H9 (cell line): ENCODE results near the gene ELAPOR1. TPM values are rescaled to one million over a fixed set of nuclear protein-coding genes. Genes with fewer than 3 reads are reported as not detected.

Experiments
- DNase-seq: peaks from one replicate; pipeline ENCODE4 v3.0.0-alpha.2; 2017
- H2AFZ ChIP-seq: one replicate; pipeline ENCODE4 v1.6.1; 2013; ENCODE audit warnings: mild to moderate bottlenecking, low read length, control low read depth, moderate library complexity
- H2AK5ac ChIP-seq: 2 replicates; pipeline ENCODE4 v1.6.1; 2013; ENCODE audit warnings: low read length, control low read depth, mixed read lengths; ENCODE audit not compliant: insufficient read length
- H2BK120ac ChIP-seq: one replicate; pipeline ENCODE4 v1.6.1; 2013; ENCODE audit warnings: low read depth, mild to moderate bottlenecking, low read length, control low read depth, inconsistent platforms; ENCODE audit not compliant: poor library complexity, severe bottlenecking
- H2BK12ac ChIP-seq: 2 replicates; pipeline ENCODE4 v1.6.1; 2013; ENCODE audit warnings: low read length, control low read depth, mixed read lengths, low read depth; ENCODE audit not compliant: insufficient read length
- H2BK15ac ChIP-seq: 2 replicates; pipeline ENCODE4 v1.6.1; 2013; ENCODE audit warnings: low read depth, low read length, control low read depth
- H2BK20ac ChIP-seq: one replicate; pipeline ENCODE4 v1.6.1; 2013; ENCODE audit warnings: low read depth, mild to moderate bottlenecking, low read length, control low read depth, inconsistent platforms; ENCODE audit not compliant: poor library complexity, severe bottlenecking
- H2BK5ac ChIP-seq: 2 replicates; pipeline ENCODE4 v1.6.1; 2013; ENCODE audit warnings: low read length, control low read depth, mixed read lengths; ENCODE audit not compliant: insufficient read length
- H3K14ac ChIP-seq: 2 replicates; pipeline ENCODE4 v1.6.1; 2013; ENCODE audit warnings: low read length, control low read depth; ENCODE audit not compliant: insufficient read depth
- H3K18ac ChIP-seq: 2 replicates; pipeline ENCODE4 v1.6.1; 2013; ENCODE audit warnings: low read depth, mild to moderate bottlenecking, mixed read lengths, low read length, control low read depth; ENCODE audit not compliant: insufficient read length
- H3K23ac ChIP-seq: 2 replicates; pipeline ENCODE4 v1.6.1; 2013; ENCODE audit warnings: low read length, control low read depth, mixed read lengths, low read depth; ENCODE audit not compliant: insufficient read length
- H3K23me2 ChIP-seq: 2 replicates; pipeline ENCODE4 v1.6.1; 2013; ENCODE audit warnings: low read depth, mild to moderate bottlenecking, mixed read lengths, low read length, control low read depth; ENCODE audit not compliant: insufficient read length, poor library complexity, severe bottlenecking
- H3K27ac ChIP-seq: 2 replicates; pipeline ENCODE4 v1.5.1; 2013; ENCODE audit warnings: low read length, control low read depth, mixed read lengths, low read depth; ENCODE audit not compliant: insufficient read length
- H3K27me3 ChIP-seq: 2 replicates; pipeline ENCODE4 v1.6.1; 2013; ENCODE audit warnings: low read length, control low read depth, inconsistent platforms; ENCODE audit not compliant: insufficient read depth
- H3K4ac ChIP-seq: 2 replicates; pipeline ENCODE4 v1.6.1; 2013; ENCODE audit warnings: low read depth, mild to moderate bottlenecking, control low read depth, inconsistent platforms, low read length, moderate library complexity
- H3K4me1 ChIP-seq: 2 replicates; pipeline ENCODE4 v1.6.1; 2013; ENCODE audit warnings: low read length, control low read depth, inconsistent platforms; ENCODE audit not compliant: insufficient read depth
- H3K4me2 ChIP-seq: 2 replicates; pipeline ENCODE4 v1.6.1; 2013; ENCODE audit warnings: low read length, control low read depth, mixed read lengths; ENCODE audit not compliant: insufficient read length, insufficient read depth
- H3K56ac ChIP-seq: 2 replicates; pipeline ENCODE4 v1.6.1; 2013; ENCODE audit warnings: low read depth, mild to moderate bottlenecking, mixed read lengths, low read length, control low read depth; ENCODE audit not compliant: insufficient read length
- H3K79me1 ChIP-seq: 2 replicates; pipeline ENCODE4 v1.6.1; 2013; ENCODE audit warnings: low read depth, mild to moderate bottlenecking, moderate library complexity, low read length, control low read depth, inconsistent platforms; ENCODE audit not compliant: insufficient read depth, poor library complexity, severe bottlenecking
- H3K79me2 ChIP-seq: 2 replicates; pipeline ENCODE4 v1.6.1; 2013; ENCODE audit warnings: low read length, control low read depth, inconsistent platforms; ENCODE audit not compliant: insufficient read depth
- H3K9ac ChIP-seq: 2 replicates; pipeline ENCODE4 v1.6.1; 2013; ENCODE audit warnings: low read length, control low read depth, mixed read lengths; ENCODE audit not compliant: insufficient read length; ENCODE audit errors: extremely low read depth
- H3K9me3 ChIP-seq: one replicate; pipeline ENCODE4 v1.6.1; 2013; ENCODE audit warnings: low read depth, low read length, inconsistent platforms; ENCODE audit not compliant: control insufficient read depth
- H3T11ph ChIP-seq: one replicate; pipeline ENCODE4 v1.6.1; 2013; ENCODE audit warnings: mild to moderate bottlenecking, low read length, control low read depth, inconsistent platforms
- H4K20me1 ChIP-seq: one replicate; pipeline ENCODE4 v1.6.1; 2013; ENCODE audit not compliant: control insufficient read depth, insufficient read length, insufficient read depth
- H4K5ac ChIP-seq: 2 replicates; pipeline ENCODE4 v1.6.1; 2013; ENCODE audit warnings: low read depth, mild to moderate bottlenecking, mixed read lengths, low read length, control low read depth; ENCODE audit not compliant: insufficient read length
- H4K8ac ChIP-seq: replicated peaks from 2 replicates; pipeline ENCODE4 v1.6.1; 2013; ENCODE audit warnings: low read length, control low read depth, mixed read lengths, low read depth; ENCODE audit not compliant: insufficient read length
- H4K91ac ChIP-seq: 2 replicates; pipeline ENCODE4 v1.6.1; 2013; ENCODE audit warnings: low read depth, mild to moderate bottlenecking, moderate library complexity, mixed read lengths, low read length, control low read depth; ENCODE audit not compliant: insufficient read length
- H3K27ac Mint-ChIP-seq, 3 experiments: 2 replicates in 2 of 3; 3 replicates in 1 of 3; pipeline ENCODE4 v1.8.0; 2020 to 2021; ENCODE audit warnings: mixed read lengths in 3 of 3, mild to moderate bottlenecking in 1 of 3, moderate library complexity in 1 of 3
- H3K27me3 Mint-ChIP-seq: 2 replicates; pipeline ENCODE4 v1.8.0; 2021; ENCODE audit warnings: low read depth, mild to moderate bottlenecking, moderate library complexity, mixed read lengths
- H3K36me3 Mint-ChIP-seq, 3 experiments: 2 replicates in 2 of 3; 3 replicates in 1 of 3; pipeline ENCODE4 v1.8.0; 2020 to 2021; ENCODE audit warnings: low read depth in 3 of 3, mixed read lengths in 3 of 3; ENCODE audit not compliant: insufficient read depth in 1 of 3
- H3K4me1 Mint-ChIP-seq, 2 experiments: 2 replicates each; pipeline ENCODE4 v1.8.0; 2020; ENCODE audit warnings: mixed read lengths in 2 of 2
- H3K4me3 Mint-ChIP-seq, 2 experiments: 2 replicates in 1 of 2; 3 replicates in 1 of 2; pipeline ENCODE4 v1.8.0; 2020 to 2021; ENCODE audit warnings: mild to moderate bottlenecking in 2 of 2, mixed read lengths in 2 of 2, moderate library complexity in 1 of 2
- H3K9me3 Mint-ChIP-seq, 2 experiments: 2 replicates in 1 of 2; 3 replicates in 1 of 2; pipeline ENCODE4 v1.8.0; 2020; ENCODE audit warnings: mild to moderate bottlenecking in 2 of 2, mixed read lengths in 2 of 2, moderate library complexity in 1 of 2
- WGBS: extraction: QIAGEN DNeasy Blood & Tissue Kit; methylation state at CpG from one replicate; pipeline ENCODE4 v1.1.7; 2013; ENCODE audit warnings: missing lambda C conversion rate, low lambda C conversion rate, mixed read lengths; ENCODE audit not compliant: insufficient read length; ENCODE audit errors: extremely low coverage; 5-methylcytosine and 5-hydroxymethylcytosine counted together
- total RNA-seq: library from RNA; stranded (reverse); gene quantifications from 2 replicates; pipeline ENCODE4 v1.2.1, GENCODE V29; 2021
- TF ChIP-seq, protein P1 (sequence below): fragments of 200-600 bp; sonication (generic); conservative IDR thresholded peaks from 3 replicates; pipeline ENCODE4 v1.8.0; 2021; ENCODE audit warnings: antibody characterized with exemption, mild to moderate bottlenecking

ELAPOR1 gene
- total RNA-seq, 1 experiment from 2014 or later, result 0.55 TPM

DNA sequence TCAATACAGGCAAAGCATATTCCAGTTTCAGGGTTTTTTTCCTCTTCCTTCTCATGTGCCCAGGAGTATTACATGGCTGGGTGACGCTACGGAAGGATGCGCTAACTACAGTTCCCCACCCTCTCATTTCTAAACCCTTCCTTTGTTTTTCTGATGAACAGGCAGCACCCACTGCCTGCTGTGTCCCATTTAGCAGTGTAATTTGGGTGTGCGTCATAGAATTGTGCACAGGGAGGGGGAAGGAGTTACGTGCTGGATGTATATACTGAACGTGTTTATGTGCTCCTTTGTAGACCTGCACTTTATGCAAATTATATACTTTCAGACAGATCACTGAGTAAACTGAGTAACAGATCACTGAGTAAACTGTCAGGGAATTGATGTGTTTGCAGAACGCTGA lies 44.5 kb downstream of the ELAPOR1 start:
- no peak overlapping the region for H3K4me3 Mint-ChIP-seq
- no peak overlapping the region for H3K27ac Mint-ChIP-seq
- H3K79me2 ChIP-seq, result no peaks in the 10 kb centered on the region
- H4K5ac ChIP-seq, result no peak overlapping the region
- H2AFZ ChIP-seq, result no peak overlapping the region
- no peak overlapping the region for H3K9ac ChIP-seq
- H4K20me1 ChIP-seq, result no peaks in the 10 kb centered on the region
- H3K9me3 ChIP-seq, result no peaks in the 10 kb centered on the region
- no peaks in the 10 kb centered on the region for H3K27me3 ChIP-seq
- no peaks in the 10 kb centered on the region for H3K4me1 ChIP-seq
- DNase-seq, result no peak
- H3K18ac ChIP-seq, result no peak overlapping the region
- H3K4ac ChIP-seq, result no peak overlapping the region
- no peak overlapping the region for H3T11ph ChIP-seq
- no peak overlapping the region for H3K4me2 ChIP-seq
- no peak overlapping the region for H3K23ac ChIP-seq
- H3K56ac ChIP-seq, result no peak overlapping the region
- H3K27me3 Mint-ChIP-seq, result no peaks in the 10 kb centered on the region
- H2BK12ac ChIP-seq, result no peak overlapping the region
- no peak overlapping the region for H2BK15ac ChIP-seq
- TF ChIP-seq, protein P1, sequence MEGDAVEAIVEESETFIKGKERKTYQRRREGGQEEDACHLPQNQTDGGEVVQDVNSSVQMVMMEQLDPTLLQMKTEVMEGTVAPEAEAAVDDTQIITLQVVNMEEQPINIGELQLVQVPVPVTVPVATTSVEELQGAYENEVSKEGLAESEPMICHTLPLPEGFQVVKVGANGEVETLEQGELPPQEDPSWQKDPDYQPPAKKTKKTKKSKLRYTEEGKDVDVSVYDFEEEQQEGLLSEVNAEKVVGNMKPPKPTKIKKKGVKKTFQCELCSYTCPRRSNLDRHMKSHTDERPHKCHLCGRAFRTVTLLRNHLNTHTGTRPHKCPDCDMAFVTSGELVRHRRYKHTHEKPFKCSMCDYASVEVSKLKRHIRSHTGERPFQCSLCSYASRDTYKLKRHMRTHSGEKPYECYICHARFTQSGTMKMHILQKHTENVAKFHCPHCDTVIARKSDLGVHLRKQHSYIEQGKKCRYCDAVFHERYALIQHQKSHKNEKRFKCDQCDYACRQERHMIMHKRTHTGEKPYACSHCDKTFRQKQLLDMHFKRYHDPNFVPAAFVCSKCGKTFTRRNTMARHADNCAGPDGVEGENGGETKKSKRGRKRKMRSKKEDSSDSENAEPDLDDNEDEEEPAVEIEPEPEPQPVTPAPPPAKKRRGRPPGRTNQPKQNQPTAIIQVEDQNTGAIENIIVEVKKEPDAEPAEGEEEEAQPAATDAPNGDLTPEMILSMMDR, result no peak
- no peaks in the 10 kb centered on the region for H3K79me1 ChIP-seq
- no peak overlapping the region for H2AK5ac ChIP-seq
- no peak overlapping the region for H2BK120ac ChIP-seq
- no peaks in the 10 kb centered on the region for H3K36me3 Mint-ChIP-seq
- no peak overlapping the region for H2BK20ac ChIP-seq
- no peak overlapping the region for H3K14ac ChIP-seq
- no peak overlapping the region for H4K8ac ChIP-seq
- no peak overlapping the region for H2BK5ac ChIP-seq
- H3K27ac ChIP-seq, result no peak overlapping the region
- no peak overlapping the region for H4K91ac ChIP-seq
- H3K9me3 Mint-ChIP-seq, result no peaks in the 10 kb centered on the region
- peaks cover 6 to 8% of the 10 kb centered on the region in 2 experiments for H3K4me1 Mint-ChIP-seq
- no peaks in the 10 kb centered on the region for H3K23me2 ChIP-seq
- WGBS, result no CpG with 5 or more reads among the region's 7 CpGs
